Upper lobe of left lung (tissue), 6 donors: ENCODE measurements around the gene FGGY. TPM values are rescaled to one million over a fixed set of nuclear protein-coding genes. Genes with fewer than 3 reads are reported as not detected.

Experiments used
- ATAC-seq, 2 donors: fragments of 200-7000 bp; cut with Tn5 transposase; one replicate each; pipeline ENCODE4 v1.9.1; 2022; ENCODE audit warnings: mild to moderate bottlenecking in 2 of 2, moderate library complexity in 2 of 2; ENCODE audit not compliant: low FRiP score in 2 of 2
- DNase-seq, 2 donors: peaks; one replicate each; pipeline ENCODE4 v3.0.0-alpha.2; 2019 to 2020
- H3K27ac ChIP-seq, 4 donors: fragments of 200-600 bp; sonication (generic); one replicate each; pipeline ENCODE4 v1.5.1; 2016 to 2019
- H3K27me3 ChIP-seq, 4 donors: fragments of 200-600 bp; sonication (generic); one replicate each; pipeline ENCODE4 v1.5.1; 2017 to 2019
- H3K36me3 ChIP-seq, 4 donors: fragments of 200-600 bp; sonication (generic); one replicate each; pipeline ENCODE4 v1.5.1; 2016 to 2019
- H3K4me1 ChIP-seq, 4 donors: fragments of 200-600 bp; sonication (generic); one replicate each; pipeline ENCODE4 v1.5.1; 2018 to 2019
- H3K4me3 ChIP-seq, 4 donors: fragments of 200-600 bp; sonication (generic); one replicate each; pipeline ENCODE4 v1.5.1; 2017 to 2019; ENCODE audit warnings: mild to moderate bottlenecking in 2 of 4, moderate library complexity in 1 of 4
- H3K9me3 ChIP-seq, 4 donors: fragments of 200-600 bp; sonication (generic); one replicate each; pipeline ENCODE4 v1.5.1; 2018 to 2019
- EP300 ChIP-seq, 4 donors: sonication (generic); formaldehyde crosslinking; IDR thresholded peaks; one replicate each; pipeline ENCODE4 v1.5.1; 2017; ENCODE audit warnings: antibody characterized with exemption in 4 of 4, control low read depth in 2 of 4
- POLR2A ChIP-seq, 4 donors: fragments of 450-650 bp; IDR thresholded peaks; one replicate each; pipeline ENCODE4 v1.5.1; 2016 to 2017; ENCODE audit warnings: antibody characterized with exemption in 4 of 4, mild to moderate bottlenecking in 2 of 4
- POLR2AphosphoS5 ChIP-seq, 2 donors: sonication (generic); formaldehyde crosslinking; IDR thresholded peaks; one replicate each; pipeline ENCODE4 v1.5.1; 2017; ENCODE audit warnings: antibody characterized with exemption in 2 of 2
- WGBS, 2 donors: methylation state at CpG; one replicate each; pipeline ENCODE4 v1.1.5; 2017 to 2018; 5-methylcytosine and 5-hydroxymethylcytosine counted together
- total RNA-seq, 6 donors: library from RNA; depleted of rRNA in 4 of 6; stranded (reverse); fragments of >200 nt in 4 of 6; gene quantifications; one replicate each; pipeline versions ENCODE4 v1.1.0 to v1.2.1, GENCODE V29; 2016 to 2021
- TF ChIP-seq, protein P1 (sequence below), 6 experiments: fragments of 450-650 bp in 4 of 6; fragments of 200-600 bp in 2 of 6; sonication (generic) in 2 of 6; IDR thresholded peaks; one replicate each; pipeline ENCODE4 v1.5.1; 2016 to 2019; ENCODE audit warnings: antibody characterized with exemption in 6 of 6
- donor health status: DM: no; HTN: no; CAD: no; lungs with moderate emphysema.
- donor health status: DM: no; HTN: yes; CAD: no; lungs with severe emphysema.

The FGGY gene
- total RNA-seq, 6 donors from 2014 or later: 11.8 to 51.3 (median 22.6) TPM

DNA sequence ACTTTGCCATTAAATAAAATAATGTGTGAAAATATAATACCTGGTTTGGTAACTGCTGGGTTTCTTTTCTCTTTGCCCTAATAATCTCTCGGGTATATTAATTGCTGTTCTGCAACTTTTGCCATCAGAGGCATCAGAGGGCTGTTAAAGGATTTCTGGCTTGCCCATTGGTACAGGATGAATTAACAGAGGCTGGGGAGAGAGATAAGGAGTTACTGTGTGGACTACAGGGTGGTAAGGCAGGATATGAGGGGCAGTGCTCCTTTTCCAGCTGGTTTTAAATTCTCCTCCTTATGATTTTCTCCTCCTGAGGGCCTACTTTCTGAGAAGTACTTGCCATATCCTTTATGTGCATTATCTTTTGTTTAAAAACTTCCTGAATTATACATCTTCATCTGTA lies 48.3 kb downstream of the FGGY start:
- 79 to 91% methylated on average over 1 of the region's 1 CpG for WGBS, 2 donors
- DNase-seq (no peak), ATAC-seq (no peak)
- H3K4me1 ChIP-seq: no peaks in the 10 kb centered on the region
- no peak overlapping the region for H3K4me3 ChIP-seq
- H3K36me3 ChIP-seq: no peaks in the 10 kb centered on the region
- no peak for TF ChIP-seq POLR2AphosphoS5 (IDR thresholded peaks at IDR 0.05)
- no peak for TF ChIP-seq EP300 (IDR thresholded peaks at IDR 0.05)
- TF ChIP-seq, protein P1, sequence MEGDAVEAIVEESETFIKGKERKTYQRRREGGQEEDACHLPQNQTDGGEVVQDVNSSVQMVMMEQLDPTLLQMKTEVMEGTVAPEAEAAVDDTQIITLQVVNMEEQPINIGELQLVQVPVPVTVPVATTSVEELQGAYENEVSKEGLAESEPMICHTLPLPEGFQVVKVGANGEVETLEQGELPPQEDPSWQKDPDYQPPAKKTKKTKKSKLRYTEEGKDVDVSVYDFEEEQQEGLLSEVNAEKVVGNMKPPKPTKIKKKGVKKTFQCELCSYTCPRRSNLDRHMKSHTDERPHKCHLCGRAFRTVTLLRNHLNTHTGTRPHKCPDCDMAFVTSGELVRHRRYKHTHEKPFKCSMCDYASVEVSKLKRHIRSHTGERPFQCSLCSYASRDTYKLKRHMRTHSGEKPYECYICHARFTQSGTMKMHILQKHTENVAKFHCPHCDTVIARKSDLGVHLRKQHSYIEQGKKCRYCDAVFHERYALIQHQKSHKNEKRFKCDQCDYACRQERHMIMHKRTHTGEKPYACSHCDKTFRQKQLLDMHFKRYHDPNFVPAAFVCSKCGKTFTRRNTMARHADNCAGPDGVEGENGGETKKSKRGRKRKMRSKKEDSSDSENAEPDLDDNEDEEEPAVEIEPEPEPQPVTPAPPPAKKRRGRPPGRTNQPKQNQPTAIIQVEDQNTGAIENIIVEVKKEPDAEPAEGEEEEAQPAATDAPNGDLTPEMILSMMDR (IDR thresholded peaks at IDR 0.05): no peak
- TF ChIP-seq POLR2A (IDR thresholded peaks at IDR 0.05): no peak
- no peaks in the 10 kb centered on the region for H3K27me3 ChIP-seq
- H3K27ac ChIP-seq: no peak overlapping the region
- H3K9me3 ChIP-seq: no peaks in the 10 kb centered on the region

DNA sequence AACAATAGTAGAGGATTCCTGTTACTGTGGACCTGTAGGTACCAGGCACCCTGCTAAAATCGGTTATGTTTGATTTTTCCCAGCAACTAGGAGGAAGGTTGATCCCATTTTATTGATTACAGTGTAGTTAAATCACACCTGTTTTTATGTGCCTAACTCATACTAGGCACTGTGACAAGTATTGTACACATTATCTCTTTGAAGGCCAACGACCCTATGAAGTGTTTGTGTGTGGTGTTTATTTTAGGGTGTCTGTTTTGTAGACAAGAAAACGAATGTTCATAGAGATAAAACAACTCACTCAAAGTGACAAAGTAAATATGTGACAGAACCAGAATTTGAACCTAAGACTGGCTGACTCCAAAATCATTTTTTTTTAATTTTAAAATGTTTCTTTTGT lies 49.5 kb downstream of the FGGY start:
- no peak overlapping the region for H3K27ac ChIP-seq
- ATAC-seq: no peak
- WGBS, 2 donors: 62 to 64% methylated on average over 3 of the region's 3 CpGs

DNA sequence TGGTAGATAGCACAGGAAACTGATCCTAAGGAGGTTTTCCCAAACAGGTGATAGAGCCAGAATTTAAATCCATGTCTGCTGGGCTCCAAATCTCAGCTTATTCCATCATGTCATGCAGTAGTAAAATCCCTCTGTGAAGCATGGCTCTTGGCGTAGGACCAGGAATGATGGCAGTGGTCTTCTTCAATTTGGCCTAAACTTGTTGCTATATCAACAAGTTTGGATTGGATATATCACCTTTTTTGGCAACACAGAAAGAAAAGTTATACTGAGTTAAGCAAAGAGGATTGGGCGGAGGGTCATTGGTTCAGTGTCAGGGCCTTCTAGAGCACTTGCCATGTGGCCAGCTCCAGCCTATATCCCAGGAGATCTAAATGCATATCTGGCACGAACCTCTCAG lies 52.2 kb downstream of the FGGY start:
- 91 to 93% methylated on average over 3 of the region's 3 CpGs for WGBS, 2 donors
- H3K27me3 ChIP-seq: no peaks in the 10 kb centered on the region
- TF ChIP-seq, protein P1 (IDR thresholded peaks at IDR 0.05): no peak
- TF ChIP-seq EP300 (IDR thresholded peaks at IDR 0.05) (no peak), POLR2AphosphoS5 (IDR thresholded peaks at IDR 0.05) (no peak), POLR2A (IDR thresholded peaks at IDR 0.05) (no peak)
- H3K36me3 ChIP-seq: no peaks in the 10 kb centered on the region
- H3K9me3 ChIP-seq: no peaks in the 10 kb centered on the region
- no peak overlapping the region for H3K4me3 ChIP-seq
- no peak overlapping the region for H3K27ac ChIP-seq
- DNase-seq (no peak), ATAC-seq (no peak)
- no peaks in the 10 kb centered on the region for H3K4me1 ChIP-seq

More for the DNA sequence above, 49.5 kb downstream of the FGGY start:
- H3K9me3 ChIP-seq: no peaks in the 10 kb centered on the region
- no peak overlapping the region for H3K4me3 ChIP-seq
- H3K27me3 ChIP-seq: no peaks in the 10 kb centered on the region
- no peak for DNase-seq
- no peaks in the 10 kb centered on the region for H3K36me3 ChIP-seq
- H3K4me1 ChIP-seq: no peaks in the 10 kb centered on the region
- no peak for TF ChIP-seq EP300 (IDR thresholded peaks at IDR 0.05)
- TF ChIP-seq, protein P1 (IDR thresholded peaks at IDR 0.05): no peak
- no peak for TF ChIP-seq POLR2AphosphoS5 (IDR thresholded peaks at IDR 0.05)
- no peak for TF ChIP-seq POLR2A (IDR thresholded peaks at IDR 0.05)

DNA sequence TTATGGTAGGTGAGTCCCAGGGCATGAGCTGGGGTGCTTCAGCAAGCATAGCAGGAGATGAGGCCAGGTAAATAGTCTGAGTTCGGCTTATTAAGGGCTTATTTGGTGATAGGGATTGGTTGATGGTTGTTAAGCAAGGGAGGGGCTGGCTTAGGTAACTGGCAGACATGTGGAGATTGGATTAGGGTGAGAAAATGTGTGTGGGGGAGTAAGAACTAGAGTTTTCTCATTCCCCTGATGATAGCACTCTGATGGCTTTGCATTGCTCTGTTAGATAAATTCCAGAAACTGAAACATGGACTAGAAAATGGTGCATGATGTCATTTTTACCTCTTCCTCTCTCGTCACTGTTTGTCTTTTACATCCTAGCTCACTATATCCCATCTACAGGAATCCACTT lies 53.6 kb downstream of the FGGY start:
- Histone ChIP-seq H3K27me3 (no peaks in the 10 kb centered on the region), H3K9me3 (no peaks in the 10 kb centered on the region), H3K36me3 (no peaks in the 10 kb centered on the region), H3K4me3 (no peak overlapping the region), H3K4me1 (no peaks in the 10 kb centered on the region), H3K27ac (no peak overlapping the region)
- TF ChIP-seq, protein P1 (IDR thresholded peaks at IDR 0.05): no peak
- TF ChIP-seq EP300 (IDR thresholded peaks at IDR 0.05) (no peak), POLR2AphosphoS5 (IDR thresholded peaks at IDR 0.05) (no peak), POLR2A (IDR thresholded peaks at IDR 0.05) (no peak)
- WGBS, 2 donors: 78 to 87% methylated on average over 2 of the region's 2 CpGs
- DNase-seq (no peak), ATAC-seq (no peak)

DNA sequence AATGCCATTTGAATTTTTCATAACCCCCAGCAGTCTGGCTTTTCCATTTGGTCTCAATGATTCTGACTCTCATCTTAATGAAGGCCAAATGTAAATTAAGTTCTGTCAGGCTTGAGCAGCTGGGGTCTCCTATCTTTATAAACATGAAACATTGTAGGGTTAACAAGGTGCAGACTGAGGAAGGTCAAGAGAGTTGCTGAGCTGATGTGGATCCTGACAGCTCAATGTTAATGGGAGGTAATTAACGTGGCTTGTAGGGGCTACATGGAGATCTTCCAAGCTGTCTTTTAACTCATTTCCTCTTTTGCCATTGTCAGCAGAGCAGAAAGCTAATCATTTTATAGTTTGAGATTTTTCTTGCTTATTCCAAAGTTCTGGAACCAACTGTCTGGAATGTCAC lies 55.2 kb downstream of the FGGY start:
- no peak overlapping the region for H3K27ac ChIP-seq
- H3K4me3 ChIP-seq: no peak overlapping the region
- H3K27me3 ChIP-seq: no peaks in the 10 kb centered on the region
- no peaks in the 10 kb centered on the region for H3K9me3 ChIP-seq
- no peaks in the 10 kb centered on the region for H3K36me3 ChIP-seq
- 43 to 54% methylated on average over 1 of the region's 1 CpG for WGBS, 2 donors
- no peak for DNase-seq
- TF ChIP-seq, protein P1 (IDR thresholded peaks at IDR 0.05): no peak
- TF ChIP-seq POLR2AphosphoS5 (IDR thresholded peaks at IDR 0.05): no peak
- no peak for TF ChIP-seq EP300 (IDR thresholded peaks at IDR 0.05)
- TF ChIP-seq POLR2A (IDR thresholded peaks at IDR 0.05): no peak
- ATAC-seq: no peak
- no peaks in the 10 kb centered on the region for H3K4me1 ChIP-seq
